Myocyte (in vitro differentiated cells): Measurements from ENCODE around the gene RRP12. TPM values are rescaled to one million over a fixed set of nuclear protein-coding genes. Genes with fewer than 3 reads are reported as not detected.
A peak's percentile ranks its signal among the peaks of the same experiment; 100 is the strongest.

Experiments
- DNase-seq: peaks from one replicate; pipeline ENCODE4 v3.0.0-alpha.2; 2012; ENCODE audit warnings: low read depth
- total RNA-seq: library from RNA; depleted of rRNA; stranded (reverse); fragments of >200 nt; gene quantifications from 2 replicates; pipeline ENCODE4 v1.2.3, GENCODE V29; 2014

Gene RRP12
- total RNA-seq, 1 donor from 2014 or later: 26.5 TPM

DNA sequence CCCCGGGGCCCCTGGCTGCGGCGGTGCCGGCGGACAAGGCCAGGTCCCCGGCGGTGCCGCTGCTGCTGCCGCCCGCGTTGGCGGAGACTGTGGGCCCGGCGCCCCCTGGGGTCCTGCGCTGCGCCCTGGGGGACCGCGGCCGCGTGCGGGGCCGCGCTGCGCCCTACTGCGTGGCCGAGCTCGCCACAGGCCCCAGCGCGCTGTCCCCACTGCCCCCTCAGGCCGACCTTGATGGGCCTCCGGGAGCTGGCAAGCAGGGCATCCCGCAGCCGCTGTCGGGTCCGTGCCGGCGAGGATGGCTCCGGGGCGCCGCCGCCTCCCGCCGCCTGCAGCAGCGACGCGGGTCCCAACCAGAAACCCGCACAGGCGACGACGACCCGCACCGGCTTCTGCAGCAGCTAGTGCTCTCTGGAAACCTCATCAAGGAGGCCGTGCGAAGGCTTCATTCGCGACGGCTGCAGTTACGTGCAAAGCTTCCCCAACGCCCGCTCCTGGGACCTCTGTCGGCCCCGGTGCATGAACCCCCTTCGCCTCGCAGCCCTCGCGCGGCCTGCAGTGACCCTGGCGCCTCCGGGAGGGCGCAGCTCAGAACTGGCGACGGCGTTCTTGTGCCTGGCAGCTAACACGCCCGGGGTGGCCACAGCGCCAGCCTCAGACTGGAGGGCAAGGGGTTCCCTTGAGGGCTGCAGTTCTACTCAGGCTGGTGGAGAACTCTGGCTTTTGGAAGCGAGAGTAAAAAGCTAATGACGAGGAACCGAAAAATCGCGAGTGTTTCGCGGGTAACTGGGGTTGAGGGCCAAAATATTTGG is 81.3 kb downstream of the RRP12 start:
- peak; percentile 51 for DNase-seq

DNA sequence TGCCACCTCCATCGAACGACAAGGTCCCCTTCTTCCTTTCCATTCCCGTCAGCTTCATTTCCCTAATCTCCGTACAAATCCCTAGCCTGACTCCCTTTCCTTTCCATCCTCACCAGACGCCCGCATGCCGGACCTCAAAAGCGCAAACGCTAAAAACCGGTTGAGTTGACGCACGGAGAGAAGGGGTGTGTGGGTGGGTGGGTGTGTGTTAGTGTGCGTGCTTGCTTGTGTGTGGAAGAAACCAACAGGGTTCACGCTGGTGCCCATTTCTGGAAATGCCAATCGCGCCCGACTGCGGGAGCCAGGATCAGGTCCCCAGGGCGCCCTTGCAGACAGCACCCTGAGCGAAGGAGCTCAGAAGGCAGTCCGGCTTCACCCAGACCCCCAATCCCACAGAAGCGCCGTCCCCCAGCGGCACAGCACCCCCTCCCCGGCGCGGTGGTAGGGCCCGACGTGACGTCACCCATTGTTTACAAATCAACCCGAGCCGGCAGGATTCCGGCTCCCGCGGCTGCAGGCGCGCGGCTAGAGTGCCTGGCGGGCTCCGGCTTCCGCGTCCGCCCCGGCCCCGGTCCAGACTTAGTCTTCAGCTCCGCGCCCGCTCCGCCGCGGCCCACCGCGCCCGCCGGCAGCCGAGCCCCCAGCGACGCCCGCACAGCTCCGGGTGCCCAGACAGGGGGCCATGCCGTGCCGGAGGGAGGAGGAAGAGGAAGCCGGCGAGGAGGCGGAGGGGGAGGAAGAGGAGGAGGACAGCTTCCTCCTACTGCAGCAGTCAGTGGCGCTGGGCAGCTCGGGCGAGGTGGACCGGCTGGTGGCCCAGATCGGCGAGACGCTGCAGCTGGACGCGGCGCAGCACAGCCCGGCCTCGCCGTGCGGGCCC is 82.1 kb downstream of the RRP12 start, which contains the start of gene FRAT1:
TSS of gene FRAT1 (plus strand) at position 500 of the 880 bp plus-strand sequence. CDS start at position 683, 183 bp downstream.
- peak; percentile 90 for DNase-seq

DNA sequence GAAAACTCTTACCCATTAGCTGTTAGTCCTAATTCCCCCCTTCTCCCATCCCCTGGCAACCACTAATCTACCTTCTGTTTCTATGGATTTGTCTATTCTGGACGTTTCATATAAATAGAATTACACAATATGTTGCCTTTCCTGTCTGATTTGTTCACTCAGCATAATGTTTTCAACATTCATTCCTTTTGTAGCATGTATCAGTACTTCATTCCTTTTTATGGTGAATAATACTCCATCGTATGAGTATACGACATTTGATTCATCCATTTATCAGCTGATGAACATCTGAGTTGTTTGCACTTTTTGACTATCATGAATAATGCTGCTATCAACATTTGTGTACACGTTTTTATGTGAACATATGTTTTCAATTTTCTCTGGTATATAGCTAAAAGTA is 86.5 kb downstream of the RRP12 start:
- DNase-seq: no peak

DNA sequence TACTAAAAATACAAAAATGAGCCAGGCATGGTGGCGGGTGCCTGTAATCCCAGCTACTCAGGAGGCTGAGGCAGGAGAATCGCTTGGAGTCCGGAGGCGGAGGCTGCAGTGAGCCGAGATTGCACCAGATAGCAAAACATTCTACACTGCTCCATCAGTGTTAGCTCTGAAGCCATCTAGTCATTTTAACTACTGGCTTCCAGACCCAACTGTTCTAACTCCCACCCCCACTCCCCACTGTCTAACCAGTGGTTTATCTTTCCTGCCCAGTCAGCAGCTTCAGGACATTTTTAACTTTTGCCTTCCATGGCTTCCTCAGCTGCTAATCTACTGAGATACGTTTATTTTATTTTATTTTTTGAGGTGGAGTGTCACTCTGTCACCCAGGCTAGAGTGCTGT is 88.2 kb downstream of the RRP12 start:
- DNase-seq: no peak

DNA sequence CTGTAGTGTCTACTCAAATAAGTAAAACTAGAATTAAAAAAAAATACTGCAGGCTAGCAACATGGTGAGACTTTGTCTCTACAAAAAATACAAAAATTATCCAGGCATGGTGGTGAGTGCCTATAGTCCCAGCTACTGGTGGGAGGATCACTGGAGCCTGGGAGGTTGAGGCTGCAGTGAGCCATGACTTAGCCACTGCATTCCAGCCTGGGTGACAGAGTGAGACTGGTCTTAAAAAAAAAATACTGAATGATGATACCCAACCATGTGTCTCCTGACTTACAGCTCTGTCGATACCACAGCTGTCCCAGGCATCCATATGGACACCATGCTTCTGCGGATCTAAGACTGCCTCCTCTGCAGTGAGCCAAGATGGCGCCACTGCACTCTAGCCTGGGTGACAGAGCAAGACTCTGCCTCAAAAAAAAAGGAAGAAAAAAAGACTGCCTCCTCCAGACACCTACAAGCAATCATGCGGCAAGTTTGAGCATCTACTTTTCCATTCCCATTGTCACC is 90.0 kb downstream of the RRP12 start:
- DNase-seq: no peak

DNA sequence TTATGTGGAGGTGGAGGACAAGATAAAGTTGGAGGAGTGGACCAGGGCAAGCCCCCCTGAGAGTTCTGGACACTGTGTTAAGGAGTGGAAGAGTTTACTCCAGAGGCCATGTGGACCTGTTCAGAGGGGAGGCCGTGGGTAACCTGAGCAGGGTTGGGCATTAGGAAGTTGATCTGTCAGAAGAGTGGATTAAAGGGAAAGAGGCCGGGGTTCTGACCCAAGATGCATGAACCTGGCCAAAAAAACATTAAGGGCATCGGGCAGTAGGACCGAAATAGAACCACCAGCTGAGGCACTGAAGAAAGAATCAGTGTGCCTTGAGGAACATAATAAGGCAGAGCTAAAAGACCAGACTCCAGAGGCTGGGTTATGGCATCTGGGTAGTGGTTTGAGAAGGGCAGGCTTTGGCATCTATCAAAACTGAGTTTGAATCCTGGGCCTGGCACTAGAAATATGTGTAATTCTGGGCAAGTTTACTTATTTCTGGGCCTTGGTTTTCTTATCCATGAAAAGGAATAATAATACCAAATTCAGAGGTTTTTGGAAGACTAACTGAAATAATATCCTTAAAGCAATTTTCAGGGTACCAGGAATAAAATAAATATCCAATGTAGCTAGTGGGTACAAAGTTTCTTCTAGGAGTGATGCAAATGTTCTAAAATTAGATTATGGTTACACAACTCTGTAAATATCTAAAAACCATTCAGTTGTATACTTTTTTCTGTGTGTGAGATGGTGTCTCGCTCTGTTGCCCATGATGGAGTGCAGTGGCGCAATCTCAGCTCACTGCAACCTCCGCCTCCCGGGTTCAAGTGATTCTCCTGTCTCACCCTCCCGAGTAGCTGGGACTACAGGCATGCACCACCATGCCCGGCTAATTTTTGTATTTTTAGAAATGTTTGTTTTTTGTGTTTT is 93.0 kb downstream of the RRP12 start:
- peak; percentile 12 for DNase-seq

DNA sequence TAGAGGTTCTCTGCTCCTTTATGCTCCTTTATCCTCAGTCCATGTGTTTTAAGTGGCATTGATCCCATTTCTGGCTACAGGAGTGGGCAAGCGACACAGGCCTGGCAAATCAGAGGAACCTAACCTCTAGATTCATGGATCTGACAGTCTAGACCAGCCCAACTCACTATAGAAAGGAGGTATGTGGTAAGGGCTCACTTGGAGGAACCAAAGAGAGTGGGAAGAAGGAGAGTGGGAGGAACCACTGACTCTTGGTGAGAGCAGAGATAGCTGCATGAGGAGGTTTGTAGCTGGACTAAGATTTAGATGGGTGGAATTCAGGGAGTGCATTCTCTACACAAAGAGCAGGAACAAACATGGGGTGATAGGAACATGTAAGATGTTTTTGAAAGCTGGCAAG is 93.7 kb downstream of the RRP12 start:
- no peak for DNase-seq

Other genes starting within 250 kb of the RRP12 start
- gene SLIT1, start 215.4 kb downstream of the RRP12 start, total RNA-seq: 0.03 and 0.05 TPM in 2 replicates
- 4.7 and 4.8 TPM in 2 replicates for gene ARHGAP19, start 108.7 kb downstream of the RRP12 start, total RNA-seq
- gene FRAT1, start 82.1 kb downstream of the RRP12 start, total RNA-seq: 1.3 and 1.8 TPM in 2 replicates
- 6.5 and 7.6 TPM in 2 replicates for gene FRAT2, start 66.6 kb downstream of the RRP12 start, total RNA-seq
- 463 and 464 TPM in 2 replicates for gene PGAM1, start 24.9 kb upstream of the RRP12 start, total RNA-seq
- gene EXOSC1, start 44.7 kb upstream of the RRP12 start, total RNA-seq: 25.1 and 26.8 TPM in 2 replicates
- 42.1 and 49.9 TPM in 2 replicates for gene ZDHHC16, start 44.8 kb upstream of the RRP12 start, total RNA-seq
- gene MMS19, start 97.1 kb upstream of the RRP12 start, total RNA-seq: 149 and 168 TPM in 2 replicates
- 81.1 and 95.8 TPM in 2 replicates for gene UBTD1, start 97.6 kb upstream of the RRP12 start, total RNA-seq
- gene ANKRD2, start 171.4 kb upstream of the RRP12 start, total RNA-seq: 61.9 and 115 TPM in 2 replicates
- 1.1 and 1.8 TPM in 2 replicates for gene HOGA1, start 183.0 kb upstream of the RRP12 start, total RNA-seq
- gene C10orf62, start 188.4 kb upstream of the RRP12 start, total RNA-seq: 0.62 TPM in 1 of 2 replicates, not detected in the other
- 4.9 and 5.9 TPM in 2 replicates for gene MORN4, start 232.2 kb upstream of the RRP12 start, total RNA-seq
- gene PI4K2A, start 239.3 kb upstream of the RRP12 start, total RNA-seq: 32.2 and 33.7 TPM in 2 replicates